K562 treated with DMSO at 1 percent for 48 hours (cell line): ENCODE measurements around the gene GPR137B. TPM values are rescaled to one million over a fixed set of nuclear protein-coding genes. Genes with fewer than 3 reads are reported as not detected.

Source experiments
- total RNA-seq: library from RNA; unstranded; fragments of 300-600 nt; gene quantifications from 2 replicates; pipeline ENCODE4 v1.2.3, GENCODE V29; 2022; ENCODE audit warnings: low replicate concordance; ENCODE audit errors: extremely low read depth

GPR137B gene
- not detected in 2 replicates for total RNA-seq

GRCh38 chr1:236142253-236143103 lies at the start of gene GPR137B:
Gene GPR137B (plus strand): TSS chr1:236142539. CDS start chr1:236142623, 84 bp downstream.

Other genes with a start within 250 kb of the GPR137B start
- gene NID1, start 77.4 kb upstream of the GPR137B start, total RNA-seq, result not detected in 2 replicates
- gene ERO1B, start 139.4 kb downstream of the GPR137B start, total RNA-seq, result not detected in 2 replicates